IPS DF 19.7 (cell line): ENCODE results near the gene AP3S2.
"Not testable (repeated sequence)": the region's sequence is repeated elsewhere in the genome, so short reads cannot be mapped to it uniquely, and the experiment has no call there.

Experiments
- DNase-seq: peaks from one replicate; pipeline ENCODE4 v3.0.0-alpha.2; 2013; ENCODE audit warnings: low read depth, low spot score

The AP3S2 gene

DNA sequence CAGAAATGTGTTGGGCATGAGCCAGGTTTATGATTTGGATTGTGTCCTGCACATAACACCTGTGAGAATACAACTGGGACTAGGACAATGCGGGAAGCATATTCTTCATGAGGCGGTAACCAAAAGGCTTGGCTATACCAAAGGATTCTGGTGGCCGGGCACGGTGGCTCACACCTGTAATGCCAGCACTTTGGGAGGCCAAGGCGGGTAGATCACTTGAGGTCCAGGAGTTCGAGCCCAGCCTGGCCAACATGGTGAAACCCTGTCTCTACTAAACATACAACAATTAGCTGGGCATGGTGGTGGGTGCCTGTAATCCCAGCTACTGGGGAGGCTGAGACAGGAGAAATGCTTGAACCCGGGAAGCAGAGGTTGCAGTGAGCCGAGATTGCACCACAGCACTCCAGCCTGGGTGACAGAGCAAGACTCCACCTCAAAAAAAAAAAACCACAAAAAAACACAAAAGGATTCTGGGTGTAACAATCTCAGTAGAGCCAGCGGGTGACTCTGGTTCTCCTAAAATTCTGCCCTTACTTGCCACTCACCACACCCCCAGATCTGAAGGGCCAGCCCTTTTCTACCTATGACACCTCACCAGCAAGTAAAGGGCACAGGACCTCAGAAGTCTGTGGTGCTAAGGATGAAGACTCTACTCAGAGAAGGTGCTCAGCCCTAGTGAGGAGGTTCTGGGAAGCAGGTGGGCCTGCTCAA, 59.2 kb downstream of the AP3S2 start:
- DNase-seq = not testable (repeated sequence)

DNA sequence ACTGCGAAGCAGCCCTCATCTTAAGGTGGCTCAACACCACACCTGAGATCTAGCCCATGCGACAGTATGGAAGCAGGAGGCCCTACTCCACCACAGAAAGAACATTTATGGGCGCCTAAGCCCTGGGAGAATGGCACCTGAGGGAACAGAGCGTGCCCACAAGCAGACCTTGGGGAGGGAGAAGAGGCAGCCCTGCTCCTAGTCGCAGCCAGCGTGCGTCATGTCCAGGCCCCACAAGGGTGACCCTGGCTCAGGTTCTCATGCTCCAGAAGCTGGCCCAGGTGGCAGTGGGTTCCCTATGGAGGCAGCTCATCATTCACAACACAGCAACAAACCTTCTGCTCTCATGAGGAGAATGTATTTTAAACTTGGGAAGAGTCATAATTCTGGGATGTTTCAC, 59.8 kb downstream of the AP3S2 start:
- DNase-seq = no peak

DNA sequence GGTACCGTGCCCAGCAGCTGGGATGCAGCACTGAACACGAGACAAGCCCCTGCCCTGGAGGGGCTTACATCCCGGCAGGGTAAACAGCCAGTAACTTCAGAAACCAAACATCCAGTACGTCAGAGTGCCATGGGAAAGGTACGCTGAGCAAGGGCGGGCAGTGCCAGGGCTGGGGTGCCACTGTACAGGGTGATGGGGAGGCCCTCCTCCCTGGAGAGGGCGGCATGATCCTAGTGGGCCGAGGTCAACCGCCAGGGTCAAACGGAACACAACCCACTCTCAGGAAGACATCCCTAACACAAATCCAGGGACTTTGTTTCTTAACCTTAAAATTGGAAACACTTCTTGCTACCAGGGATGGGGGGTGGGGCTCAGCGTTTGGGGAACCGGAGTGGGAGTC, 63.2 kb downstream of the AP3S2 start:
- no peak for DNase-seq

DNA sequence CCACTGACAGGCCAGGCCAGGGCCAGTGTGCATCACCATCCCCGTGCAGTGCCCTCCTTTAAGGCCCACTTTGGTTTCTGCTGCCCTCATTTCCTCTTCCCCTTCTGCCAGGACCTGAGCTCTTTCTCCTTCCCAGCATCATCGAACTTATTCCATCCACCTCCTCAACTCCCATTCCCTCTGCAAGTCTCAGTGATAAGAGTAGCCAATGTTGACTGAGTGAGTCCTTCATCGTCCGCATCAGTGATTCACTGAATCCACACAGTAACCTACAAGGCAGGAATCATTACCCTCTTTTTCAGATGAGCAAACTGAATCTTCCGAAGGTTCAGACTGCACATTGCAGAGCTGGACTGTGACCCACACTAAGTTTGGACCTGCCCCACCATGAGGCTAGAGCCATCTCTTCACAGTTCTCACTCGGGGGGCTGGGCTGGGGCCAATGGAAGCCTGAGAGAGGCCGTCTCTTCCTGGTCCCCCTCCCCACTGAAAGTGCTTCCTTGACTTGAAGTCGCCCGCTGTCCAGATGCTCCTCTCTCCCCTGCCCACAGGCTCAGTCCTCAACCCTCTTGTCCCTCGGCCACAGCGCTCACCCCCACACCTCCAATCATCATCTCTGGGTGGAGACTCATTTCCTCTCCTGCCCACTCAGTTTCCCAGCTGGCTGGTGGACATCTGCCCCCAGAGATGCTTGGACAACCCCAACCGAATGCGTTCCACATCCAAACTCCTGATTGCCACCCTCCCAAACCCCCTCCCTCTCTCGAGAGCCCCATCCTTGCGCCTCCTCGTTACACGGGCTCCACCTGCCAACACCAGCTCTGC, 64.0 kb downstream of the AP3S2 start:
- DNase-seq = no peak

DNA sequence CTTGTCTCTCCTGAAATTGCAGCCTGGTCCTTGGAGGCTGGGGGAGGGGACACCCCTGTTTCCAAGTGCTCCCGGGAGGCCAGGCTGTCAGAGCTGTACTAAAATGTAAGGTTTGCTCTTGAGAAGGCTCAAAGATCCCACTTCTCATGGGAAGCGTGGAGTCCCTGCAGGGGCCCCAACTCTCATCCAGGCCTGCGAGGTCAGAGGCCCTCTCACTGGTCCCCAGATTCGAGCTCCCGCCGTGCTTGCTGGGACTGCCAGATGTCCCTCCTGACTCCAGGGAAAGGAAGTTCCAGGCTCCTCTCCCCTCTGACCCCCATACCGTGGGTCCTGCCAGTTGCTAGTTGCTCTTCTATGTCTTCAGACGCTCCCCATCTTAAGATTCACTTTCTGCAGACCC, 64.6 kb downstream of the AP3S2 start:
- DNase-seq = no peak

DNA sequence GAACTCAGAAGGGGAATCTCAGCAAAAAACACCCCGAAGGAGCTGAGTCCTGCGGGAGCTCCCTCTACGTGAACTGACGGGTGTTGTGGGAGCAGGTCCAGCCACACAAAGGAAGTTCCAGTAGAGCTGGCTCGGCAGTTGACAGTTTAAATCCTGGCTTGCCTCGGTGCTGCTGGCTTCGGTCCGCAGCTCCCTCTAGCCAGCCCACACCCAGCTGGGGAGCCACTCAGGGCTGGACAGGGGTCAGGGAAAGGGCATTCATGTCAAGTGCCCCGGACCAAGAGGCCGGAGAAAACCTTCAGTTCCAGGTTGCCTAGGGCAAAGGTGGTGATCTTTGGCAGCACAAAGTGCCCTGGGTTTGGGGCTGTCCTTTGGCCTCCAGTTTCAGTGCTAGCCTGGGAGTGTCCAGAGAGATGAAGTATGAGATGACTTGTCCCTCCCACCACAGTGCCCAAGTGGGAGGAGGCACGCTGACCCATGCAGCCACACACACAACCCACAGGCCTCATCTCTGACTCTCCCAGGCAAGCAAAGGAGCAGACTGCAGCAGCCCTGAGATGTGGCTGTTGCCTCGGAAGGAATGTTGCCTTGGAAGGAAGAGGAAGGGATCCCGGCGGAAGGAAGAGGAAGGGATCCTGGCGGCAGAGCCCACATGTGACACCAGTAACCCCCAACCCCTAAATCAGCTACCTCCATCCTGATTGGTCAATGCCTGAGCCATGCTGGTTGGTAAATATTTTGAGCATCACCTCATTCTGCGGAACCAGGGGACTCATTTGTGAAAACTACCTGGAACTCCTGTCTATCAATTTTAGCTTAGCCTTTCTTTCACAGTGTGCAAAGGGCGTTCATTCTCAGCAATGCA, 65.3 kb downstream of the AP3S2 start:
- DNase-seq = no peak

DNA sequence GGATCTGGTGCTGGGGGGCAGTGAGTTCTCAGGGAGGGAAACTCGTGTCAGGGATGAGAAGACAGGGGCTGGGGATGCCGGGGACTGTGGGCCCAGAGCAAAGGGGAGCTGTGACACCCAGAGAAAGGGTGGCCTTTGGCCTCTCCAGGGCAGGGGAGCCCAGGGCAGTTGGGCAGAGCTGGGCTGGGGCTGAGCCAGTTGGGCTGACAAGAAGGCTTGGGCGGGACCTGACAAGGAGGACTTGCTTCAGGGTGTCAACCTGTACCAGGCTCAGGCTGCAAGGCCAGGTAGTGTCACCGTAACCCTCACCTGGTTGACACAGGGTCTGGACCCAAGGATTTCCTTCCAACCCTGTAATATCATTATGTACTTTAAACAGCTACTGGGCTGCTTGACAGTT, 66.0 kb downstream of the AP3S2 start:
- no peak for DNase-seq

DNA sequence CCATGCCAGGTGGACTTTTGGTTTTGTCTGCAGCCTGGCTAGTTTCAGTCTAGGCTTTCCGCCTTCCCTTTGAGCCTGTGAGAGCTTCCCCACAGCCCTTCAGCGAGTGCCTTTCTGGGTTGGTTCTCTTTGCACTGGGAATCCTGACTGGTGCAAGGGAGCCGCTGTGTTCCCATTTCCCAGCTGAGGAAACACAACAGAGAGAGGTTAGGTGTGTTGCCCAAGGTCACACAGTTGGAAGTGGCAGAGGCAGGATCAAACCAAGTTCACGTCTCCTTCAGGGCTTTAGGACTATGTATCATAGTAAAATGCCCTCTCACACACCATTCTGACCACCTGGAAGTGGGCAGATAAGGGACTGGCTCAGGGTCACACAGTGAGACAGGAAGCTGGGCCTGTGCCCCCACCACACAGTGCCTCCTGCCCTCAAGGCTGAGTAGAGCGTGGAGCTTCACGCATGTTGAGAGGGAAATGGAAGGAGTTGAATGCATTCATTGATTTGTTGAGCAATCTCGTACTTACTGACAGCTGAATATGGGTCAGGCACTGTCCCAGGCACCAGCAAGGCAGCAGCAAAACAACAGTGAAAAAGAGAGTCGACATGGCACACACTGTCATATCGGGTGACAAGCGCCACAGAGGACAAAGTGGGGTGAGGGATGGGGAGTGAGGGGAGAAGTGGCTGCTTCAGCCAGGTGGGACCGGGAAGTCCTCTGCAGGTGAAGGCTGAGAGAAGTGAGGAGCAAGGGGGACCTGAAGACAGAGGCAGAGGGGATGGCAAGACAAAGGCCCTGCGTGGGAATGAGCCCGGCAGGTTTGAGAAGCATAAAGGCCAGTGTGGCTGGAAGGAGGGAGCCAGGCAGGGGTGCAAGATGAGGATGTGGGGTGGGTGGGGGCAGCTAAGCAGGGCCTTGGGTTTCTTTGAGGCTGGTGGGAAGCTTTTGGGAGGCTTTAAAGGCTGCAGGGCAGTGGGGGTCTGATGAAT, 66.8 kb downstream of the AP3S2 start:
- no peak for DNase-seq

DNA sequence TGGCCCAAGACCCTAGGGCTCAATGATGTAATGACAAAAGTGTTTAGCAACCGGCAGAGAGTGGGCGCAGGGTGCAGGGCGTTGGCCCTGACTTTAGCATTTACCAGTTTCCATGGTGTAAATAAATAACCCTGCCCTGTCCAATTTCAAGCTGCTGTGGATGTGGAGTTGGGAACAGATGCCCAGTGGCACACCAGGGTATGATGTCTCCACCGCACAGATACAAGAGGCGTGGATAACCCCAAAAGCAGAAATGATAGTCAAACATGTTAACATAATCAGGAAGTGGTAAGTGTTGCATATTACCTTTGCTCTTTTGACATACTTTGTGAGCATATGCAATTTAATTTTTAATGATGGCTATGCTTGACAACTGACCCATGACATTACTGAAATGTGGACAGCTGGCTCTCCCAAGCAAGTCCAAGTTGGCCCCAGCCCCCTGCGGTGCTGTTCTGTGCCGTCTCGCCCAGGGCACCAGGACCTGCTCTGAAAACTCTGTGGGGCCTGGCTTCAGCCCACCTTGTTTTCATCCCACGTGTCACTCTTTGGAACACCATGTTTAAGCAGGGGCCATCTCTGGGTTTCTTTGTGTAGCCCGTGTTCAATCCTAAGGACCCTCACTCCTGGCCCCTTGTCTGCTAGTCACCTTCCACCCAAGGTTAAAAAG, 68.4 kb downstream of the AP3S2 start:
- no peak for DNase-seq

DNA sequence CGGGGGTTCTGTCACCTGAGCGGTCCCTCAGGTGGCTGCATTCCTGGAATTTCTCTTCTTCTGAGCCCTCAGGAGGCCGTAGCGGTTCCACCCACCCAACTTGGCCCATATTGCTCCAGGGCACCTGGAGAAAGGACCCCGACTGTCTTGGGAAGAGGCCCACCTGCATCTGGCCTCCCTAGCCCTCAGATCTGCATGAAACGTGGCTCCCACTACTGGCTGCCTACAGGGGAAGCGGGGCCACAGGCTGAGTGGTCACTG, 69.3 kb downstream of the AP3S2 start:
- no peak for DNase-seq

DNA sequence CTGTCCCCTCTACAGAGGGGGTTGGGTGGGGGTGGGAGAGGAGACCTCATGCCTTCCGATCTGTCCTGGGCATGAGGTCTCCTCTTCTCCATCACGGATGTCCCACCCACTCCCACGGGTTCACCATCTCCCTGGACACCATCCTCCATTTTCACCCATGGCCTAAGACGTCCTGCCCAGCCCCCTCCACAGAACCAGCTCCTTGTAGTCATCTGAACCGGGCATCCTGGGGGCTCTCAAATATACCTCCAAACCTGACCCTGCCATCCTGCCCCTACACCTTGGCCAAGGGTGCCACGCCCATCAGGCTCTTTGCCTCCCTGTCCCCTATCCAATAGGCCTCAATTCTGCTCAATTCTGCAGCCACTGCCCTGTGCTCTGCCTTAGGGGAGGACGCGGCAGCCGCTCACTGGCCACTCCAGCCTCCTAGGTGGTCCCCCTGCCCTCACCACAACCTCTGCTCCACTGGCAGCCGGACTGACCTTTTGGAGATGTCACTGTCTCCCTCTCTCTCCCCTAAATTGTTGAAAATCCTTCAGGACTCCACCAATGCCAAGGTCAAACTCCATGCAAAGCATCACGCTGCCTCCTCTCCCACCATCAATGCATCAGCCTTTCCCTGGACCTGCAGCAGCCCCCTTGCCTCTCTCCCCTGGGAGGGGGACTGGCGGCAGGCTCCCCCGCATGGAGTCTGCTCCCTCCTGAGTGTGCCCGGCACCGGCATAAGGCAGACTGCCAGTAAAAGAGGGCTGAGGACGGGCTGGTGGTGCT, 69.8 kb downstream of the AP3S2 start:
- no peak for DNase-seq

DNA sequence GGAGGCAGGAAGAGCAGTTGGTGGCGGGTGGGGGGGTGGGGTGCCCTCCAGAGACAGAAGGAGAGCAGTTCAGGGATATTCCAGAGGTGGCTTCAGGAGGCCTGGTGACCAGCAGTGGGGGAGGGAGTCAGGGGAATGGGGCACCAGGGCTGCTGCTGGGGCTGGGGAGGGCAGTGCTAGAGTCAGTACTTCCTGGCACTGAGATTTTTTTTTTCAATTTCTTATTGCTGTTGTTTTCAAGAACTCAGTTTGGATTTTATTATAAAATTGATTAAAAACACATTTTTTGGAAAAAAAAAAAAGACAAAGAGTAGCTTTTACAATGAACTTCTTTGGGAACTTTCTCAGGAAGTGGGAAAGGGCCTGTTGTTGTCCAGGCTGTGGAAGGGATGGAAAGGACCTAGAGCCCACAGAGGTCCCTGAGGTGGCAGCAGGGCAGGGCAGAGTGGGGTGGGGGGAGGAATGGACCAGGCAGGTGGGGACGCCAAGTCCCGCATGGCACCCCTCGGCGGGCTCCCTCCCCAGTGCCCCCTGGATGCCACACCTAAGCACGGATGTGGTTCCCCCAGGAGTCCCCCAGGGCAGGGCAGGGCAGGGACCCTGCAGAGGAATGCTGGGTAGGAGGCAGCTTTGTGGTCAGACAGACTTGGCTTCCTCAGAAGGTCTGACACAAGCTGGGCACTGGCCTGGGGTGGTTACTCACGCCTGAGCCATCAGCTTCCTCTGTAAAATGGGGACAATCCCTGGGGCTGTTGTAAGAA, 70.7 kb downstream of the AP3S2 start:
- no peak for DNase-seq

DNA sequence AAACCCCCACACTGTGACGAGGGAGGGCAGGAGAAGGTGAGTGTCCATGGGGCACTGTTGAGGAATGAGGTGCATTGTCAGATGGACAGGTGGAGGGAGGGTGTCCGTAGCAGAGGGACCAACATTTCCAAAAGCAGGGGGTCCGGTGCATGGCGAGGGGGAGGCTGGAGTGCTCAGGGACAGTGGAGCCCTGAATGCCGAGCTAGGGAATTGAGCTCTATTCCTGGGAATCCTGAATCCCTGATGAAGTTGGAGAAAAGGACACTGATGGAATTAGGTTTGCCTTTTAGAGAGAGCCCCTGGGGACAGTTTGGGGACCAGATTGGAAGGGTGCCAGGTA, 71.2 kb downstream of the AP3S2 start:
- no peak for DNase-seq

DNA sequence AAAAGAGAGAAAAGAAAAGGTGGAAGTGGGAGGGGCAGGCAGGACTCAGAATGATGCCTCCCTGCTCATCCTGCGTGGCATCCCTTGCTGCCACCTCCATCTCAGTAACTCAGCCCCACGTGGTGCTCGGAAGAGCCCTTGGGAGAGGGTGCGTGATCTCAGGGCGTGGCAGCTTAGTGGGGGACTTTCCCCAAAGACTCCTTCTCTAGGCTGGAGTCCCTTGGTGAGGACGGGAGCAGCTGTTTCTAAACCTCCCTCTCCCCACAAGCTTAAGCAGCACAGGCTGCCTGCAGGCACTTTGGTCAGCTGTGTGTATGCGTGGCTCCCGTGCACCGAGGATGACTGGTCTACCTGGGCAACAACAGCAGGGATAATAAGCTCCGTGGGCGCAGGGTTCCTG, 71.8 kb downstream of the AP3S2 start:
- DNase-seq = no peak

DNA sequence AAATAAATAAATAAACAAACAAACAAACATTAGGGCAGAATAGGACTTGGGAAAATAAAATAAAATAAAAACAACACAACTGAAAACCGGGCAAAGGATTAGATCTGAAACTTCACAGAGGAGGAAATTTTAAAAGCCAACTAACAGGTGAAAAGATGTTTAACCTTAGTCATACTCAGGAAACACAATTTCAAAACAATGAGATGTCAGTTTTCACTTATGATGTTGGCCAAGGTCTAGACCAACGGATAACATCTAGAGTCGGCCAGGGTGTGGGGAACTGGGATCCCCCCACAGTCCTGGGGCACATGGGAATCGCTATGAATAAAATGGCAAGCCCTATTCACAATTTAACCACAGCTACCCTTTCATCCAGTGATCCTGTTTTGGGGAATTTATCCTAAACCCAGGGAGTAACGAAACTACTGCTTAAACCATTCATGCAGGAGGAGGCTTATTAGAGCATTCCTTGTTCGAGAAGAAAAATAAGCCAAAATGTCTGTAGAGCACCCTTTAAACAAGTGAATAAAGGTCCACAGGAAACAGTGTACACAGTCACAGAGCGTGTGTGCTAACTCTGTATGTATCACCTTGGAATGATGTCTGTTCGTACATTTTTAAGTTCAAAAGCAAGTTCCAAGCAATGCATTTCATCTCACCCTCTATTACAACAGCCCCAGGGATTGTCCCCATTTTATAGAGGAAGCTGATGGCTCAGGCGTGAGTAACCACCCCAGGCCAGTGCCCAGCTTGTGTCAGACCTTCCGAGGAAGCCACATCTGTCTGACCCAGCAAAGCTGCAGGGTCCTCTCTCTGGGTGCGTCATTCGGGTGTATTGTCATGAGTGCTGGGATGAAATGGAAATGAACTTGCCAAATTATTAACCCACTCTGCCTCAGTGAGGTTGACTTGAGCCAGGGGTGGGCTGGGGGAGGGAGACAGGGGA, 72.9 kb downstream of the AP3S2 start:
- no peak for DNase-seq

DNA sequence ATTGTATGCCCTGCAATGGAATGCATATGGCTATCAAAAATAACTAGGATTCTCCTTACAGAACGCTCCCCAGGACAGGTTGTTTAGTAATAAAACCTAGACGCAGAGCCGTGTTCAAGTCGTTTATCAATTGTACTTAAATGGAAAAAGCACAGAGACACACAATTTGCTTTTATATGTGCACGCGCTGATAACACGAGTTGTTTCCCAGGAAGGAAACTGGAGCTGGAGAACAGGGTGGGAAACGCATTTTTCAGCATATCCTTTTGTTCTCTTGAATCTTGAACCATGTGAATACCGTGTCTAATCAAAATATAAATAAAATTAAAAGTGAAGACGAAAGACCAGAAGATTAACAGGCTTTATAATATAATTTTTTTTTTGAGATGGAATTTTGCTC, 75.5 kb downstream of the AP3S2 start:
- no peak for DNase-seq

DNA sequence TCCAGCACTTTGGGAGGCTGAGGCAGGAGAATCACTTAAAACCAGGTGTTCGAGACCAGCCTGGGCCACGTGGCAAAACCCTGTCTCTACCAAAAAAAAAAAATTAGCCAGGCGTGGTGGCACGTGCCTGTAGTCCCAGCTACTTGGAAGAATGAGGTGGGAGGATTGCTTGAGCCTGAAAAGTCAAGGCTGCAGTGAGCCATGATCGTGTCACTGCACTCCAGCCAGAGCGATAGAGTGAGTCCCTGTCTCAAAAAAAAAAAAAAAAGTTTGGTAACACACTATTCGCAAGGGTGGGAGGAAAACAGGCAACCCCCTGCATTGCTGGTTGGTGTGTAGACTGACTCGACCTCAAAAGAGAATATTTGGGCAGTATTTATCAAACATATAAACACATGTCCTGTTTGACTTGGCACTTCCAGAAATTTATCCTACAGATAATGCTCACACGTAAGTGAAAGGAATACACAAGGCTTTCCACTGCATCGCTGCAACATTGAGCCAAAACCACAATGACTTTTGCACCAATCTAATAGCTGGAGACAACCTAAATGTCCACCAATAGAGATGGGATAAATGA, 76.0 kb downstream of the AP3S2 start:
- no peak for DNase-seq

DNA sequence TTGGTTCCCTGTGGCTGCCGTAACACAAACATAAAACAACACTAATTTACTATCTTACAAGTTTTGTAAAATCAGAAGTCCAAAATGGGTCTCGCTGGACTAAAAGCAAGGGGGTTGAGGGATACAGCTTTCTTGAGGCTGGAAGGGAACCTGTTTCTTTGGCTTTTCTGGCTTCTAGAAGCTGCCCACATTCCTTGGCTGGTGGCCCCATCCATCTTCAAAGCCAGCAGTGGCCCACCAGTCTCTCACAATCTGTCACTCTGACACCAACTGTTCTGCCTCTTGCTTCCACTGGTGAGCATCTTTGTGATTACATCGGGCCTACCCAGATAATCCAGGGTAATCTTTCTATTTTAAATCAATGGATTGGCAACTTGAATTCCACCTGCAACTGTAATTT, 78.0 kb downstream of the AP3S2 start:
- no peak for DNase-seq
